Measurements from ENCODE around the gene CA9. TPM values are rescaled to one million over a fixed set of nuclear protein-coding genes. Genes with fewer than 3 reads are reported as not detected.

Gene CA9
- total RNA-seq, 1 experiment from 2014 or later, result 8.5 TPM

DNA sequence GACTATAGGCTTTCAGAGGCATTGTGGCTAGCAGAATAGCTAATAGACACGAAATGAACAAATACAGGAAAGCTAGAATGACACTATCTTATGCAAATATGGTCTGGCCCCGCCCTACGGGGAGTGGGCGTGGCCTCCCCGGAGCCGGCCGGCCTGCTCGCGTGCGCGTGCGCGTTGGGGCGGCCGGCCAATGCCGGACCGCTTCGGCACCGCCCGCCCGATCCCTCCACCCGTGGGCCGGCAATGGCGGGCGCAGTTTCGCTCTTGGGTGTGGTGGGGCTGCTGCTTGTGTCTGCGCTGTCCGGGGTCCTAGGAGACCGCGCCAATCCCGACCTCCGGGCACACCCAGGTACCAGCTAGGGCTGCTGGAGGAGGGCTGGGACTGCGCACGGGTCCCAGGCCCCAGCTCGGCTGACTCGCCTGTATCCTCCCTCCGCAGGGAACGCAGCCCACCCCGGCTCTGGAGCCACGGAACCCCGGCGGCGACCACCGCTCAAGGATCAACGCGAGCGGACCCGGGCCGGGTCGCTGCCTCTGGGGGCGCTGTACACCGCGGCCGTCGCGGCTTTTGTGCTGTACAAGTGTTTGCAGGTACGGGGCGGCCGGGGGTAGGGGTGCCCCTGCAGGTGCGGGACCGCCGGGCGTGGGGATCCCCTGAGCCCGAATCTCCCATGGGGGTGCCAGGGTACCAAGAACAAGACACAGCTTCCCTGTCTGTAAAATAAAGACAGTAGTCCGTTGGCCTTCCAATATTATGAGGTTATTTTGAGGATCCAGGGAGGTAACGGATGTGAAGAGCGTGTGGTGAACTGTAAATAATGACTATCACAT is 15.4 kb upstream of the CA9 start, which contains the start of gene CCDC107:
Gene CCDC107 (plus strand): TSS at position 156 of the 831 bp plus-strand sequence. CDS start 88 bp downstream, at position 244.
- DNase-seq (ENCODE audit: low read depth, low spot score) (no peak), ATAC-seq (peak; percentile 69)
- Histone ChIP-seq H3K4me3 (replicated peaks in 1 of 2; ENCODE audit: low read depth in 1 of 2, low read length in 2 of 2) (peak within 1 kb of the TSS; percentile 68 to 75), H3K27ac (ENCODE audit: low read depth, low read length) (peak within 1 kb of the TSS; percentile 85), H3K4me1 (ENCODE audit: control insufficient read depth in 1 of 2, insufficient read depth in 2 of 2, low read length in 2 of 2) (peaks cover 10 to 41% of the 10 kb centered on the region in 2 experiments; a peak in 3 of 4 replicates), H3K36me3 (ENCODE audit: control insufficient read depth in 1 of 2, insufficient read depth in 2 of 2, low read length in 2 of 2) (peaks cover 6 to 21% of the 10 kb centered on the region in 2 experiments; a peak in 3 of 4 replicates), H3K9ac (ENCODE audit: low read length) (peak within 1 kb of the TSS; percentile 90), H3K4me2 (ENCODE audit: low read length) (peak within 1 kb of the TSS; percentile 79), H2AFZ (ENCODE audit: low read depth, low read length, poor library complexity, severe bottlenecking) (peak within 1 kb of the TSS; percentile 70), H3K9me2 (ENCODE audit: insufficient read depth) (no peaks in the 10 kb centered on the region), H3K79me2 (ENCODE audit: insufficient read depth, low read length) (peaks cover 12% of the 10 kb centered on the region; the same call in 1 of the 2 replicates), H3K9me3 (ENCODE audit: control insufficient read depth in 1 of 2, insufficient read depth in 1 of 2, low read depth in 1 of 2, low read length in 2 of 2) (no peaks in the 10 kb centered on the region), H4K20me1 (ENCODE audit: insufficient read depth) (no peaks in the 10 kb centered on the region), H3K27me3 (ENCODE audit: insufficient read depth, low read length) (no peaks in the 10 kb centered on the region)
- CTCF ChIA-PET, result interaction anchor here (0.9 to 2.6 kb wide), 9 partner anchors 11 to 105 kb away, joined by 3 to 12 read pairs (median 3); partner anchors contain the start of genes CREB3, TESK1, TLN1 and TPM2
- TF ChIP-seq, protein P1, sequence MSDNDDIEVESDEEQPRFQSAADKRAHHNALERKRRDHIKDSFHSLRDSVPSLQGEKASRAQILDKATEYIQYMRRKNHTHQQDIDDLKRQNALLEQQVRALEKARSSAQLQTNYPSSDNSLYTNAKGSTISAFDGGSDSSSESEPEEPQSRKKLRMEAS (IDR thresholded peaks at IDR 0.05), result no peak
- TF ChIP-seq YY1 (IDR thresholded peaks at IDR 0.05; ENCODE audit: extremely low read depth, insufficient replicate concordance, low read depth, low read length) (peak; percentile 87), ZFX (IDR thresholded peaks at IDR 0.05) (peak; percentile 43; the same call in 1 of the 2 replicates), ZNF274 (IDR thresholded peaks at IDR 0.05; ENCODE audit: low read depth, low read length) (no peak), CEBPB (IDR thresholded peaks at IDR 0.05; ENCODE audit: low read depth) (no peak), POLR2AphosphoS5 (IDR thresholded peaks at IDR 0.05; ENCODE audit: low read depth, low read length) (peak; percentile 77), POLR2A (IDR thresholded peaks at IDR 0.05; ENCODE audit: borderline replicate concordance, extremely low read depth, insufficient read depth, insufficient read length) (peak; percentile 74)
- TF ChIP-seq, protein P2, sequence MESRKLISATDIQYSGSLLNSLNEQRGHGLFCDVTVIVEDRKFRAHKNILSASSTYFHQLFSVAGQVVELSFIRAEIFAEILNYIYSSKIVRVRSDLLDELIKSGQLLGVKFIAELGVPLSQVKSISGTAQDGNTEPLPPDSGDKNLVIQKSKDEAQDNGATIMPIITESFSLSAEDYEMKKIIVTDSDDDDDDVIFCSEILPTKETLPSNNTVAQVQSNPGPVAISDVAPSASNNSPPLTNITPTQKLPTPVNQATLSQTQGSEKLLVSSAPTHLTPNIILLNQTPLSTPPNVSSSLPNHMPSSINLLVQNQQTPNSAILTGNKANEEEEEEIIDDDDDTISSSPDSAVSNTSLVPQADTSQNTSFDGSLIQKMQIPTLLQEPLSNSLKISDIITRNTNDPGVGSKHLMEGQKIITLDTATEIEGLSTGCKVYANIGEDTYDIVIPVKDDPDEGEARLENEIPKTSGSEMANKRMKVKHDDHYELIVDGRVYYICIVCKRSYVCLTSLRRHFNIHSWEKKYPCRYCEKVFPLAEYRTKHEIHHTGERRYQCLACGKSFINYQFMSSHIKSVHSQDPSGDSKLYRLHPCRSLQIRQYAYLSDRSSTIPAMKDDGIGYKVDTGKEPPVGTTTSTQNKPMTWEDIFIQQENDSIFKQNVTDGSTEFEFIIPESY (IDR thresholded peaks at IDR 0.05; ENCODE audit: extremely low read depth, insufficient replicate concordance, low read length), result no peak
- TF ChIP-seq, protein P3, sequence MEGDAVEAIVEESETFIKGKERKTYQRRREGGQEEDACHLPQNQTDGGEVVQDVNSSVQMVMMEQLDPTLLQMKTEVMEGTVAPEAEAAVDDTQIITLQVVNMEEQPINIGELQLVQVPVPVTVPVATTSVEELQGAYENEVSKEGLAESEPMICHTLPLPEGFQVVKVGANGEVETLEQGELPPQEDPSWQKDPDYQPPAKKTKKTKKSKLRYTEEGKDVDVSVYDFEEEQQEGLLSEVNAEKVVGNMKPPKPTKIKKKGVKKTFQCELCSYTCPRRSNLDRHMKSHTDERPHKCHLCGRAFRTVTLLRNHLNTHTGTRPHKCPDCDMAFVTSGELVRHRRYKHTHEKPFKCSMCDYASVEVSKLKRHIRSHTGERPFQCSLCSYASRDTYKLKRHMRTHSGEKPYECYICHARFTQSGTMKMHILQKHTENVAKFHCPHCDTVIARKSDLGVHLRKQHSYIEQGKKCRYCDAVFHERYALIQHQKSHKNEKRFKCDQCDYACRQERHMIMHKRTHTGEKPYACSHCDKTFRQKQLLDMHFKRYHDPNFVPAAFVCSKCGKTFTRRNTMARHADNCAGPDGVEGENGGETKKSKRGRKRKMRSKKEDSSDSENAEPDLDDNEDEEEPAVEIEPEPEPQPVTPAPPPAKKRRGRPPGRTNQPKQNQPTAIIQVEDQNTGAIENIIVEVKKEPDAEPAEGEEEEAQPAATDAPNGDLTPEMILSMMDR (IDR thresholded peaks at IDR 0.05 in 2 of 3, conservative IDR thresholded peaks at IDR 0.05 in 1 of 3; ENCODE audit: borderline replicate concordance in 1 of 3, insufficient read depth in 1 of 3, low read depth in 2 of 3, low read length in 2 of 3), result peak in 2 of 3 experiments; percentile 44 to 64; a peak in 3 of 6 replicates
- POLR2A ChIA-PET, result interaction anchor here (0.8 to 2.9 kb wide), 7 partner anchors 10 to 98 kb away, joined by 3 to 11 read pairs (median 4); partner anchors contain the start of genes CREB3 and TLN1
- TSS peak; percentile 64 for BruUV-seq (replicated peaks)
- RAD21 ChIA-PET (ENCODE audit: low non-redundant PET in 1 of 2, low total read pairs in 2 of 2, uncharacterized antibody in 2 of 2, unreplicated experiment in 2 of 2), result interaction anchor here (0.8 kb wide), 2 partner anchors 30 to 38 kb away, joined by 3 read pairs; no protein-coding TSS in a partner anchor
- intact Hi-C loops (cut with micrococcal nuclease), result loop anchor here (10.0 kb wide), 1 partner anchor 544 kb away; the partner anchor contains the start of gene ATOSB

Data from HCT116 (cell line).